ENCODE data around the gene SPPL2B.

Gene SPPL2B

DNA sequence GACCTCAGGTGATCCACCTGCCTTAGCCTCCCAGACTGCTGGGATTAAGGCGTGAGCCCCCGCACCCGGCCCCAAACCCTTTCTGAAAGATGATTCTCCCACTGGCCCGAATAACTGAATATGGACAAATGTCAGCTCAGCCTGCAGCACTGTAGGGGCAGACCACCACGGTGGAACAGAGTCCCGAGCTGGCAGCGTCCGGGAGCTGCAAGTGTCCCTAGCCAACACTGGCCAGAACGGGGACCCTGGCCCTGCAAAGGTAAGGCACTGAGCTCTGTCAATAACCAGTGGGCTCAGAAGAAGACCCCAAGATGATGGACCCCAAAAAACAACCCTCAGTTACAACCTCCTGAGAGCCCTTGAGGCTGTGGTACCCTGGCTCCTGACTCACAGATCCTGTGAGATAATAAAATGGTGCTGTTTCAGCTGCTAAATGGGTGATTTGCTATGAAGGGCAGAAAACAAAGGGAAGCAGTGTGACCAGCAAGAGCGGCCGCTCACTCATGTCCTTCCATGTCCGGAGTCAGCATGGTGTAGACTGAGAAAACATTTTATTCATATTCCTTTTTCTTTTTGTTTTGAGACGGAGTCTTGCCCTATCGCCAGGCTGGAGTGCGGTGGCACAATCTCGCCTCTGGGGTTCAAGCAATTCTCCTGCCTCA is 1.7 kb upstream of the SPPL2B start:
- TF ChIP-seq TAF1 (IDR thresholded peaks at IDR 0.05; ENCODE audit: borderline replicate concordance, insufficient read depth, low read length): no peak
- TF ChIP-seq SIN3A (IDR thresholded peaks at IDR 0.05; ENCODE audit: borderline replicate concordance, insufficient read depth, low read length): no peak
- no peak for TF ChIP-seq FOXP2 (optimal IDR thresholded peaks at IDR 0.05; ENCODE audit: borderline replicate concordance, extremely low read depth, extremely low read length, insufficient read depth)
- no peak for TF ChIP-seq REST (IDR thresholded peaks at IDR 0.05; ENCODE audit: insufficient read depth in 1 of 2, low read depth in 2 of 2, low read length in 2 of 2)
- TF ChIP-seq POLR2AphosphoS5 (IDR thresholded peaks at IDR 0.05; ENCODE audit: low read depth, low read length): no peak

- TF ChIP-seq TAF1 (IDR thresholded peaks at IDR 0.05; ENCODE audit: borderline replicate concordance, insufficient read depth, low read length) (no peak), POLR2AphosphoS5 (IDR thresholded peaks at IDR 0.05; ENCODE audit: low read depth, low read length) (no peak; the same call in 1 of the 2 replicates), SIN3A (IDR thresholded peaks at IDR 0.05; ENCODE audit: borderline replicate concordance, insufficient read depth, low read length) (peak; percentile 67; the same call in 1 of the 2 replicates)
Observed at GRCh38 chr19:2327773-2328400, 597 bp upstream of the SPPL2B start.

- no peak for TF ChIP-seq REST (IDR thresholded peaks at IDR 0.05; ENCODE audit: insufficient read depth in 1 of 2, low read depth in 2 of 2, low read length in 2 of 2)
- no peak for TF ChIP-seq TAF1 (IDR thresholded peaks at IDR 0.05; ENCODE audit: borderline replicate concordance, insufficient read depth, low read length)
Observed at GRCh38 chr19:2329149-2329478, 630 bp downstream of the SPPL2B start.

GRCh38 chr19:2329501-2329916 is 1.0 kb downstream of the SPPL2B start:
- TF ChIP-seq REST (IDR thresholded peaks at IDR 0.05; ENCODE audit: insufficient read depth in 1 of 2, low read depth in 2 of 2, low read length in 2 of 2) (no peak), TAF1 (IDR thresholded peaks at IDR 0.05; ENCODE audit: borderline replicate concordance, insufficient read depth, low read length) (no peak)

- no peak for TF ChIP-seq REST (IDR thresholded peaks at IDR 0.05; ENCODE audit: insufficient read depth in 1 of 2, low read depth in 2 of 2, low read length in 2 of 2)
- TF ChIP-seq TAF1 (IDR thresholded peaks at IDR 0.05; ENCODE audit: borderline replicate concordance, insufficient read depth, low read length): no peak
- TF ChIP-seq FOXP2 (optimal IDR thresholded peaks at IDR 0.05; ENCODE audit: borderline replicate concordance, extremely low read depth, extremely low read length, insufficient read depth): no peak
- TF ChIP-seq POLR2AphosphoS5 (IDR thresholded peaks at IDR 0.05; ENCODE audit: low read depth, low read length): no peak
- TF ChIP-seq SIN3A (IDR thresholded peaks at IDR 0.05; ENCODE audit: borderline replicate concordance, insufficient read depth, low read length): no peak
Observed at GRCh38 chr19:2330255-2330631, 1.8 kb downstream of the SPPL2B start.

Measured in PFSK-1 (cell line).